ENCODE data around the gene CIAPIN1.
"Not testable (repeated sequence)": the region's sequence is repeated elsewhere in the genome, so short reads cannot be mapped to it uniquely, and the experiment has no call there.

CIAPIN1 gene

GRCh38 chr16:57403965-57404817, 43.0 kb downstream of the CIAPIN1 start, which contains the start of gene CCL17:
Gene CCL17, plus strand, starts transcription at chr16:57404767. Its CDS starts 9,166 bp downstream, at chr16:57413933.
- DNase-seq, result no peak

- DNase-seq, result no peak
Observed at GRCh38 chr16:57401943-57402640, 45.1 kb downstream of the CIAPIN1 start.

DNA sequence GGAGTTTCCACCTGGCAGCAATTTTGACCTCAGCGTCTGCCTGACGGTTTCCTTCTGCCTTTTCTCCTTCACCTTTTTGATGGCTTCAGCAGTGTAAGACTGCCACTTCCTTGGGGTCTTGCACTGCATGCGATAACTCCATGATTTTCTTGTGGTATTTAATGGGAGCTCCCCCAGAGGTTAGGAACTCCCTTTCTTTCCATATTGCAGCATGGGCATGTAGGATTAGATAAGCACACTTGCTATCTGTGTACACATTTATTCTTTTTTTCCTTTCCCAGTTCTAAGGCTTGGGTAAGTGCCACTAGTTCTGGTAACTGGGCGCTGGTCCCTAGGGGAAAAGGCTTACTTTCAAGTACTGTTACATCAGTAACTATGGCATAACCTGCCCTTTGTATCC, 49.7 kb downstream of the CIAPIN1 start:
- DNase-seq, result not testable (repeated sequence)

- no peak for DNase-seq
Observed at GRCh38 chr16:57396786-57397185, 50.4 kb downstream of the CIAPIN1 start.

DNA sequence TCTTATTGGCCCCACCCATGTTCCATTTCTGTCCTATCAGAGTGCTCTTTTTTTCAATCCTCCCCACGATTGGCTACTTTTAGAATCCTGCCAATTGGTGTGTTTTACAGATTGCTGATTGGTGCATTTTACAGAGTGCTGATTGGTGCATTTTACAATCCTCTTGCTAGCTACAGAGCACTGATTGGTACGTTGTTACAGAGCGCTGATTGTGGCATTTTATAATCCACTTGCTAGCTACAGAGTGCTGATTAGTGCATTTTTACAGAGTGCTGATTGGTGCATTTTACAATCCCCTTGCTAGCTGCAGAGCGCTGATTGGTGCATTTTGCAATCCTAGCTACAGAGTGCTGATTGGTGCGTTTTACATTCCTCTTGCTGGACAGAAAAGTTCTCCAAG, 52.2 kb downstream of the CIAPIN1 start:
- DNase-seq, result no peak

DNA sequence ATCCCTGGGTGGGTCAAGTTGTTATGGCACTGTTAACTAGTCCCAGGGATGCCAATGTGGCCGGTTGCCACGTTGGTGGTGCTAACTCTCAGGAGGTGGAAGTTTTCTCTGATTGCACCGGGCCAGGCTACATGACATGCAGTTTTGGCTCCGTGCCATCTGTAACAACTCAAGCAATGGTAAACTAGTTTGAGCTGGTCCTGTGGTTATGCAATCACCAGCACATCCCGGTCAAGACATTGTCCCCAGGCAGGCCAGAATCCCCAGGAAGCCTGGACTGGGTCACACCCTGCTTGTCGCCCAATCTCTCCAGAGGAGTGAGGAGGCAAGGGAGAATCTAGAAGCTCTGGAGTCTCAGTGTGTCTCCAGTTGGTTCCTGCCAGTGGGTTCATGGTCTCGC, 52.7 kb downstream of the CIAPIN1 start:
- DNase-seq, result no peak

DNA sequence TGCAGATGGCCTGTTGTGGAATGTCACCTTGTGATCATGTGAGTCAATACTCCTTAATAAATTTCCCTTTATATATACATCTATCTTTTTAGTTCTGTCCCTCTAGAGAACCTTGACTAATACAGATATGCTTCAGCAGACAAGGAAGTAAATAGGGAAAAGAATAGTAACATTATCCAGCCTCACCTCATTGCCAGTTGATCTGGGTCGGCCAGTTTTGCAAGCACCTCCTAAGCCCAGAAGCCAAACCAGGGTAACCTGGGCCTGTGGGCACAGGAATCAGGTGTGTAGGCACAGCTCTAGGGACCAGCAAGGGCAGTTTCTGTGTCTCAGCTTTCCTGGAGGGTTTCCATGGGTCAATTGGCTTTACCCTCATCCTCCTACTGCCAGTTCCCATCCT, 54.5 kb downstream of the CIAPIN1 start:
- no peak for DNase-seq

DNA sequence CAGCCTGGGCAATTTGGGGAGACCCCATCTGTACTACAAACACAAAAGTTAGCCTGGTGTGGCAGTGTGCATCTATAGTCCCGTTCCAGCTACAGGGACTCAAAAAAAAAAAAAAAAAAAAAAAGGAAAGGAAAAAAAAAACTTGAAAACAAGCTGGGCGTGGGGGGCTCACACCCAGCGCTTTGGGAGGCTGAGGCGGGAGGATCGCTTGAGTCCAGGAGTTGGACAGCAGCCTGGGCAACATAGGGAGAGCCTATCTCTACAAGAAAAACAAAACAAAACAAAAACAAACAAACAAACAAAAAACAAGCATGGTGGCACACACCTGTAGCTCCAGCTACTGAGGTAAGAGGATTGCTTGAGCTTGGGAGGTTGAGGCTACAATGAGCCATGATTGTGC, 55.5 kb downstream of the CIAPIN1 start:
- DNase-seq, result no peak

DNA sequence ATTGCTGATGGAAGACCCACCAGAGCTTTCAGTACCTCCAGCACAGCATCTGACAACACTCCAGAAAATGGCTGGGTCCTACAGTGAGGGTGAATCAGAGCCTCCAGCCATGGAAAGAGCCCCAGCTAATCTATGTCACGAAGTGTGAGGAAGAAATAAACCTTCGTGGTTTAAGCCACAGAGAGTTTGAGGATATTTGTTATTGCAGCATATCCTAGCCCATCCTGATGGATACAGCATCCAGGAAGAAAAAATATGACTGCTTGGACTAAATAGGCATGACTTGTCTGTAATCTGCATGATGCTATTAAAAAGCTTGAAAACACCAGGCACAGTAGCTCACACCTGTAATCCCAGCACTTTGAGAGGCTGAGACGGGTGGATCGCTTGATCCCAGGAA, 55.9 kb downstream of the CIAPIN1 start:
- DNase-seq, result no peak

GRCh38 chr16:57390636-57391295, 56.4 kb downstream of the CIAPIN1 start:
- DNase-seq, result no peak

DNA sequence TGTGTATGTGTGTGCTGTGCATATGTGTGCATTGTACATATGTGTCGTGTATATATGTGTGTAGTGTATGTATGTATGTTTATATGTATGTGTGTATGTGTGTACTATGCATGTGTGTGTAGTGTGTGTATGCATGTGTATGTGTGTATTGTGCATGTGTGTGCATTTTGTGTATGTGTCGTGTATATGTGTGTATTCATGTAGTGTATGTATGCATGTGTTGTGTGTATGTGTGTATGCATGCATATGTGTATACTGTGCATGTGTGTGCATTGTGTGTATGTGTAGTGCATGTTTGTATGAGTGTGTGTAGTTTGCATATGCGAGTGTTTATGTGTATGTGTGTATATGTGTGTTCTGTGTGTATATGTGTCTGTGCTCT, 58.1 kb downstream of the CIAPIN1 start:
- DNase-seq, result no peak

DNA sequence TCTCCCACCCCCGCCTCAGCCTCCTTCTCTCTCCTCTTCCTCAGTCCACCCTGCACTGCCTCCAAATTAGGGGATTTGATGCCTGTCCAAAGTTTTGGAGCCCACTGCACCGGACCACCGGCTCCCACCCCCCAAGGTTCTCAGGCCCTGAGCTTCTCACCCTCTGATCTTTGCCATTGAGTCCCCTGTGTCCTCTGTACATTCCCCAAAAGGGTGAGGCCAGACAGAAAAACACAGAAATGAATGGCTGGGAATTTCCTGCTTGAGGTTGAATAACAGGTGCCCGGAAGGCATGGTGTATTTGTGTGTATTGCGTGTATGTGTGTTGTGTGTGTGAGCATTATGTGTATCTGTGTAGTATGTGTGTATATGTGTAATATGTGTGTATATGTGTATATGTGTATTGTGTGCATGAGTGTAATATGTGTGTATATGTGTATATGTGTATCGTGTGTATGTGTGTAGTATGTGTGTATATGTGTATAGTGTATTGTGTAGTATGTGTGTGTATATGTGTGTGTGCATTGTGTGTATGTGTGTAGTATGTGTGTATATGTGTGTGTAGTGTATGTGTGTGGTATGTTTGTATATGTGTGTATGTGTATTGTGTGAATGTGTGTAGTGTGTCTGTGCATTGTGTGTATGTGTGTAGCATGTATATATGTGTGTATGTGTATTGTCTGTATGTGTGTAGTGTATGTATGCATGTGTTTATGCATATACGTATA, 58.7 kb downstream of the CIAPIN1 start:
- DNase-seq, result no peak

- DNase-seq, result no peak
Observed at GRCh38 chr16:57387598-57388354, 59.4 kb downstream of the CIAPIN1 start.

DNA sequence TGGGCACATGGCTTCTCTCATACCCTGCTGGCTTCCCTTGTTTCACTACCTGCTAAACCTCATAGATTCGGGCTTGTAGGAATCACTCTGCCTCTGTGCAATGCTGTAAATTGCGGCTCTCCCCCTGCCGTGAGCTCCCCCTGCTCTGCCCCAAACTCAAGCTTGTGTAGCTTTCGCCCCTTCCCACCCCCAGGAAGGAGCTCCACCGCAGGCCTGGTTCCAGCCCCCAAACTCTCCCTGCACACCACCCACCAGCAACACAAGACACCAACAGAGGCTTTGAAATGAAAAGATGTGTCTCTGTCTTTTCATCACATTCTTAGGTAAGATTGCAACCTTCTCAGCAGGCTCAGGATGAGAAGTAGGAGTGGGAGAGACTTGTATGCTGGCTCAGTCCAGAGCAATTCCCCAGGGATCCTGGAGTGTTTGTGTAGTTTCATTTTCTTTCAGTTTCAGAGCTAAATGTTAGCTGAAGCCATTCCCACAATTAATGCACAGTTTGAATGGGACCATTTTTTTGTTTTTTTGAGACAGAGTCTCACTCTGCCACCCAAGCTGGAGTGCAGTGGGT, 60.7 kb downstream of the CIAPIN1 start:
- DNase-seq, result no peak

- no peak for DNase-seq
Observed at GRCh38 chr16:57385083-57385482, 62.1 kb downstream of the CIAPIN1 start.

GRCh38 chr16:57384248-57385070, 62.7 kb downstream of the CIAPIN1 start:
- no peak for DNase-seq

- no peak for DNase-seq
Observed at GRCh38 chr16:57383276-57384247, 63.6 kb downstream of the CIAPIN1 start.

DNA sequence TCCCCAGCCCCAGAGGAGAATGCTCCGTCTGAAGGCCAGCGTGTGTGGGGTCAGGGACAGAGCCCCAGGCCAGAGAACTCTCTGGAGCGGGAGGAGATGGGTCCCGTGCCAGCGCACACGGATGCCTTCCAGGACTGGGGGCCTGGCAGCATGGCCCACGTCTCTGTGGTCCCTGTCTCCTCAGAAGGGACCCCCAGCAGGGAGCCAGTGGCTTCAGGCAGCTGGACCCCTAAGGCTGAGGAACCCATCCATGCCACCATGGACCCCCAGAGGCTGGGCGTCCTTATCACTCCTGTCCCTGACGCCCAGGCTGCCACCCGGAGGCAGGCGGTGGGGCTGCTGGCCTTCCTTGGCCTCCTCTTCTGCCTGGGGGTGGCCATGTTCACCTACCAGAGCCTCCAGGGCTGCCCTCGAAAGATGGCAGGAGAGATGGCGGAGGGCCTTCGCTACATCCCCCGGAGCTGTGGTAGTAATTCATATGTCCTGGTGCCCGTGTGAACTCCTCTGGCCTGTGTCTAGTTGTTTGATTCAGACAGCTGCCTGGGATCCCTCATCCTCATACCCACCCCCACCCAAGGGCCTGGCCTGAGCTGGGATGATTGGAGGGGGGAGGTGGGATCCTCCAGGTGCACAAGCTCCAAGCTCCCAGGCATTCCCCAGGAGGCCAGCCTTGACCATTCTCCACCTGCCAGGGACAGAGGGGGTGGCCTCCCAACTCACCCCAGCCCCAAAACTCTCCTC, 64.5 kb downstream of the CIAPIN1 start:
- DNase-seq, result no peak

All from stimulated activated naive CD4-positive, alpha-beta T cell treated with Interleukin-2 at 50 U/mL for 16 hours (primary cell).